ENCODE measurements around the gene SULT4A1.

GRCh38 chr22:43869799-43870198 is 7.5 kb upstream of the SULT4A1 start:
- TF ChIP-seq, protein P1, sequence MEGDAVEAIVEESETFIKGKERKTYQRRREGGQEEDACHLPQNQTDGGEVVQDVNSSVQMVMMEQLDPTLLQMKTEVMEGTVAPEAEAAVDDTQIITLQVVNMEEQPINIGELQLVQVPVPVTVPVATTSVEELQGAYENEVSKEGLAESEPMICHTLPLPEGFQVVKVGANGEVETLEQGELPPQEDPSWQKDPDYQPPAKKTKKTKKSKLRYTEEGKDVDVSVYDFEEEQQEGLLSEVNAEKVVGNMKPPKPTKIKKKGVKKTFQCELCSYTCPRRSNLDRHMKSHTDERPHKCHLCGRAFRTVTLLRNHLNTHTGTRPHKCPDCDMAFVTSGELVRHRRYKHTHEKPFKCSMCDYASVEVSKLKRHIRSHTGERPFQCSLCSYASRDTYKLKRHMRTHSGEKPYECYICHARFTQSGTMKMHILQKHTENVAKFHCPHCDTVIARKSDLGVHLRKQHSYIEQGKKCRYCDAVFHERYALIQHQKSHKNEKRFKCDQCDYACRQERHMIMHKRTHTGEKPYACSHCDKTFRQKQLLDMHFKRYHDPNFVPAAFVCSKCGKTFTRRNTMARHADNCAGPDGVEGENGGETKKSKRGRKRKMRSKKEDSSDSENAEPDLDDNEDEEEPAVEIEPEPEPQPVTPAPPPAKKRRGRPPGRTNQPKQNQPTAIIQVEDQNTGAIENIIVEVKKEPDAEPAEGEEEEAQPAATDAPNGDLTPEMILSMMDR (conservative IDR thresholded peaks at IDR 0.05; ENCODE audit: low read length): no peak
- TF ChIP-seq EZH2phosphoT487 (IDR thresholded peaks at IDR 0.05; ENCODE audit: borderline replicate concordance, low read depth, low read length): no peak
